Activated naive CD8-positive, alpha-beta T cell treated with anti-CD3 and anti-CD28 coated beads, Interleukin-2, amount 50 U/mL, for 24 hours (primary cell): Measurements from ENCODE around the gene PSMD13.

Experiments
- ATAC-seq: fragments of 150-1000 bp; cut with Tn5 transposase; one replicate; pipeline ENCODE4 v1.10.0; 2021
- DNase-seq: peaks from one replicate; pipeline ENCODE4 v3.0.0; 2021
- H3K27ac Mint-ChIP-seq: one replicate; pipeline ENCODE4 v1.8.0; 2021; ENCODE audit warnings: mild to moderate bottlenecking, mixed read lengths
- H3K27me3 Mint-ChIP-seq: one replicate; pipeline ENCODE4 v1.8.0; 2021; ENCODE audit warnings: mixed read lengths
- H3K36me3 Mint-ChIP-seq: one replicate; pipeline ENCODE4 v1.8.0; 2021; ENCODE audit warnings: low read depth, mixed read lengths
- H3K4me1 Mint-ChIP-seq: one replicate; pipeline ENCODE4 v1.8.0; 2021; ENCODE audit warnings: mixed read lengths
- H3K4me3 Mint-ChIP-seq: one replicate; pipeline ENCODE4 v1.8.0; 2021; ENCODE audit warnings: mild to moderate bottlenecking, moderate library complexity, mixed read lengths
- H3K9me3 Mint-ChIP-seq: one replicate; pipeline ENCODE4 v1.8.0; 2021; ENCODE audit warnings: mixed read lengths

Gene PSMD13

GRCh38 chr11:208917-209260 lies 27.9 kb upstream of the PSMD13 start:
- Mint-ChIP-seq H3K27me3 (no peaks in the 10 kb centered on the region), H3K9me3 (no peaks in the 10 kb centered on the region), H3K27ac (peak overlapping the region; percentile 99), H3K36me3 (peaks cover 50% of the 10 kb centered on the region), H3K4me3 (peak overlapping the region; percentile 99), H3K4me1 (peaks cover 50% of the 10 kb centered on the region)
- ATAC-seq: no peak
- no peak for DNase-seq

DNA sequence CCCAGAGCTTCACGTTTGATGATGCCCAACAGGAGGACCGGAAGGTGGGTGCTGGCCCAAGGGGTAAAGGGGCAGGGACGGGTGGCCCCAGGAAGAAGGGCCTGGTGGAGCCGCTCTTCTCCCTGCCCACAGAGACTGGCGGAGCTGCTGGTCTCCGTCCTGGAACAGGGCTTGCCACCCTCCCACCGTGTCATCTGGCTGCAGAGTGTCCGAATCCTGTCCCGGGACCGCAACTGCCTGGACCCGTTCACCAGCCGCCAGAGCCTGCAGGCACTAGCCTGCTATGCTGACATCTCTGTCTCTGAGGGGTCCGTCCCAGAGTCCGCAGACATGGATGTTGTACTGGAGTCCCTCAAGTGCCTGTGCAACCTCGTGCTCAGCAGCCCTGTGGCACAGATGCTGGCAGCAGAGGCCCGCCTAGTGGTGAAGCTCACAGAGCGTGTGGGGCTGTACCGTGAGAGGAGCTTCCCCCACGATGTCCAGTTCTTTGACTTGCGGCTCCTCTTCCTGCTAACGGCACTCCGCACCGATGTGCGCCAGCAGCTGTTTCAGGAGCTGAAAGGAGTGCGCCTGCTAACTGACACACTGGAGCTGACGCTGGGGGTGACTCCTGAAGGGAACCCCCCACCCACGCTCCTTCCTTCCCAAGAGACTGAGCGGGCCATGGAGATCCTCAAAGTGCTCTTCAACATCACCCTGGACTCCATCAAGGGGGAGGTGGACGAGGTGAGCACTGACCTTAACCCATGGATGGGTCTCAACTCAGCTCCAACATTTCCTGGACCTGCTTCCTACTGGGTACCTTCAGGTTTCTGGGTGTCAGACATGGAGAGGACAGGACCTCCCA lies 27.3 kb upstream of the PSMD13 start:
- H3K27ac Mint-ChIP-seq: peak overlapping the region; percentile 99
- H3K4me3 Mint-ChIP-seq: peak overlapping the region; percentile 99
- no peaks in the 10 kb centered on the region for H3K9me3 Mint-ChIP-seq
- no peaks in the 10 kb centered on the region for H3K27me3 Mint-ChIP-seq
- DNase-seq: no peak
- no peak for ATAC-seq
- H3K4me1 Mint-ChIP-seq: peaks cover 45% of the 10 kb centered on the region
- peaks cover 50% of the 10 kb centered on the region for H3K36me3 Mint-ChIP-seq

GRCh38 chr11:210122-210802 lies 26.5 kb upstream of the PSMD13 start:
- peak overlapping the region; percentile 99 for H3K4me3 Mint-ChIP-seq
- ATAC-seq: no peak
- H3K36me3 Mint-ChIP-seq: peaks cover 55% of the 10 kb centered on the region
- DNase-seq: no peak
- no peaks in the 10 kb centered on the region for H3K9me3 Mint-ChIP-seq
- H3K27me3 Mint-ChIP-seq: no peaks in the 10 kb centered on the region
- H3K4me1 Mint-ChIP-seq: peaks cover 38% of the 10 kb centered on the region
- peak overlapping the region; percentile 81 for H3K27ac Mint-ChIP-seq

DNA sequence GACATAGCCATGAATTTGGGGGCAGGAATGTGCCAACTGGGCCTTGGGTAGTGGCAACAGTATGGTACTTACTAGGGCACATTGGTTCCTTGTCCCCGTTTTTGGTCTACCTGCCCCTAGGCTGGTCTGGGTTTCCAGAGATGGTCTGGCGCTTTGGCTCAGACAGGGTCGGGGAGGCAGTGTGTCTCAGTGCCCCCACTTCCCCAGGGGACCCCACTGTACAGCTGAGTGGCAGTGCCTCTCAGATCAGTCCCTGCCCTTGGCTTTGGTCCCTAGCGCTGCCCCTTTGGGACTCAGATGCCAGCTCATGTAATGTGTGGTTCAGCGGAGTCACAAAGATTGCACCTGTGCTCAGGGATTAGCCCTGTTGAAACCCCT lies 26.0 kb upstream of the PSMD13 start:
- Mint-ChIP-seq H3K9me3 (no peaks in the 10 kb centered on the region), H3K4me3 (peak overlapping the region; percentile 99), H3K36me3 (peaks cover 53% of the 10 kb centered on the region), H3K27me3 (no peaks in the 10 kb centered on the region), H3K27ac (peak overlapping the region; percentile 81), H3K4me1 (peaks cover 33% of the 10 kb centered on the region)
- DNase-seq (no peak), ATAC-seq (no peak)

- H3K27me3 Mint-ChIP-seq: no peaks in the 10 kb centered on the region
- peaks cover 28% of the 10 kb centered on the region for H3K4me1 Mint-ChIP-seq
- H3K9me3 Mint-ChIP-seq: no peaks in the 10 kb centered on the region
- peak overlapping the region; percentile 99 for H3K4me3 Mint-ChIP-seq
- peaks cover 51% of the 10 kb centered on the region for H3K36me3 Mint-ChIP-seq
- DNase-seq (no peak), ATAC-seq (no peak)
- peak overlapping the region; percentile 81 for H3K27ac Mint-ChIP-seq
Measured at GRCh38 chr11:211295-211694, 25.5 kb upstream of the PSMD13 start.

DNA sequence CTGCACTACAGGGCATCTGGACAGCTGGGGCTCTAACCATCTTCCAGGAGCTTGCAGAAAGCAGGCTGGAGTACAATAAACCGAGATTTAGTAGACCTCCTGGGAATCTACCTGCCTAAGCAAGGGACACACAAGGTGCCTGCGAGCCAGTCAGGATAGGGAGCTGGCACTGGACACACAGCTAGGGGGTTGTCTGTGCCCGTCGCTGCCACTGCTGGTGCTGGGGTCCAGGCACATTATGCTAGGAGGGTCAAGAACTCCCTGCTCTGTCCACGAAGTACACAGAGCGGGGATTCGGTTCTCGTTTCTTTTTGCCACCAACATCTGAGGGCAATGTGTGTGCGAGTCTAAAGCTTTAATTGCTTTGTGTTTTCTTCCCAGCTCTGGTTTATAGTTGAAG lies 25.0 kb upstream of the PSMD13 start:
- no peaks in the 10 kb centered on the region for H3K9me3 Mint-ChIP-seq
- H3K4me3 Mint-ChIP-seq: no peak overlapping the region
- no peak for DNase-seq
- peaks cover 48% of the 10 kb centered on the region for H3K36me3 Mint-ChIP-seq
- H3K27me3 Mint-ChIP-seq: no peaks in the 10 kb centered on the region
- no peak for ATAC-seq
- peak overlapping the region; percentile 27 for H3K27ac Mint-ChIP-seq
- H3K4me1 Mint-ChIP-seq: peaks cover 28% of the 10 kb centered on the region

- H3K4me3 Mint-ChIP-seq: no peak overlapping the region
- DNase-seq (no peak), ATAC-seq (no peak)
- H3K27ac Mint-ChIP-seq: peak overlapping the region; percentile 27
- no peaks in the 10 kb centered on the region for H3K9me3 Mint-ChIP-seq
- H3K27me3 Mint-ChIP-seq: no peaks in the 10 kb centered on the region
- peaks cover 28% of the 10 kb centered on the region for H3K4me1 Mint-ChIP-seq
- H3K36me3 Mint-ChIP-seq: peaks cover 46% of the 10 kb centered on the region
Measured at GRCh38 chr11:212150-213100, 24.4 kb upstream of the PSMD13 start.

DNA sequence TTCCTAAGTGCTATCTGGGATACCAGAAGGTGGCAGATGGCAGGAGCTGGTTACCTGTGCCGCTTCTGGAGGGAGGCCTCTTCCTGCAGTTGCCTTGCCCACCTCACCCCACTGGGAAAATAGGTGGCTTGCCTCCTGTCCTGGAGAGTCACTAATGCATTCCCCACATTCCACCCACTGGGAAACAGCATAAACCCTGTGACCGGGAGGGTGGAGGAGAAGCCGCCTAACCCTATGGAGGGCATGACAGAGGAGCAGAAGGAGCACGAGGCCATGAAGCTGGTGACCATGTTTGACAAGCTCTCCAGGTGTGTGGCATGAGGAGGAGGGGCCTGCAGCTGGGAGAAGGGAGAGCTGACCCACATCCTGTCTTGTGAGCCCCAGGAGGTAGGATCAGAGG lies 23.7 kb upstream of the PSMD13 start:
- Mint-ChIP-seq H3K36me3 (peaks cover 47% of the 10 kb centered on the region), H3K9me3 (no peaks in the 10 kb centered on the region), H3K27ac (peak overlapping the region; percentile 83), H3K4me1 (peaks cover 30% of the 10 kb centered on the region), H3K27me3 (no peaks in the 10 kb centered on the region), H3K4me3 (no peak overlapping the region)
- DNase-seq: no peak
- ATAC-seq: no peak

DNA sequence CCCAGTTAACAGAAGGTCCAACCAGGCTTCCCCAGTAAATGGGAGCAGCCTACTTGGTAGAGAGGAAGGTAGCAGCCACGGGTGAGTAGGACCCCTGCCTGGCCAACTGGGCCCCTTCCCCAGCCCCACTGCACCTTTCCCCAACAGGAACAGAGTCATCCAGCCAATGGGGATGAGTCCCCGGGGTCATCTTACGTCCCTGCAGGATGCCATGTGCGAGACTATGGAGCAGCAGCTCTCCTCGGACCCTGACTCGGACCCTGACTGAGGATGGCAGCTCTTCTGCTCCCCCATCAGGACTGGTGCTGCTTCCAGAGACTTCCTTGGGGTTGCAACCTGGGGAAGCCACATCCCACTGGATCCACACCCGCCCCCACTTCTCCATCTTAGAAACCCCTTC lies 22.7 kb upstream of the PSMD13 start:
- Mint-ChIP-seq H3K4me3 (no peak overlapping the region), H3K9me3 (no peaks in the 10 kb centered on the region), H3K27ac (no peak overlapping the region), H3K27me3 (no peaks in the 10 kb centered on the region), H3K36me3 (peaks cover 48% of the 10 kb centered on the region), H3K4me1 (peaks cover 30% of the 10 kb centered on the region)
- ATAC-seq: no peak
- no peak for DNase-seq

DNA sequence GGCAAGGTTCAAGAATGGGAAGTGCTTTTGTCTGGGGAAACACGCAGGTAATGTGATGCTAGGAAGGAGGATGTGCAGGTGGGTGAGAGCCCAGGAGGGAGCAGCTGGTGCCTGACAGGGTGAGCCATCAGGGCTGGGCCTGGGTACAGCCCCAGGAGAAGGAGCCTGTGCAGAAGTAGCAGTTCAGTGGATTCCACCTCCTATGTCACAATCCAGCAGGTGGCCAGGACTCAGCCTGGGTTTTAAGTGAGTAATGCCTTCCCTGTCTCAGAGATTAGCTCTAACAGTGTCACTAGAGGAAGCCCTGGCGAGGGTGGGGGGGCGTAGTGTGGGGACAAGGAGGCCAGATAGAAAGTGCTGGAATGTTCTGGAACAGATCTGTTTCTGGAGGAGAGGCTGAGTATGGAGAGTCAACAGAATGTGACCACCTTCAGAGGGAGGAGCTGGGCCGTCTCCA lies 21.2 kb upstream of the PSMD13 start:
- Mint-ChIP-seq H3K27ac (peak overlapping the region; percentile 75), H3K27me3 (no peaks in the 10 kb centered on the region), H3K9me3 (no peaks in the 10 kb centered on the region), H3K4me1 (peaks cover 18% of the 10 kb centered on the region), H3K36me3 (peaks cover 44% of the 10 kb centered on the region), H3K4me3 (no peak overlapping the region)
- DNase-seq: no peak
- no peak for ATAC-seq

GRCh38 chr11:216081-216974 lies 20.4 kb upstream of the PSMD13 start:
- Mint-ChIP-seq H3K27me3 (no peaks in the 10 kb centered on the region), H3K36me3 (peaks cover 39% of the 10 kb centered on the region), H3K4me1 (peaks cover 14% of the 10 kb centered on the region), H3K9me3 (no peaks in the 10 kb centered on the region), H3K27ac (no peak overlapping the region), H3K4me3 (no peak overlapping the region)
- no peak for ATAC-seq
- no peak for DNase-seq

- DNase-seq: no peak
- H3K27me3 Mint-ChIP-seq: no peaks in the 10 kb centered on the region
- H3K4me3 Mint-ChIP-seq: no peak overlapping the region
- H3K9me3 Mint-ChIP-seq: no peaks in the 10 kb centered on the region
- H3K36me3 Mint-ChIP-seq: peaks cover 30% of the 10 kb centered on the region
- peak; percentile 26 for ATAC-seq
- peaks cover 9% of the 10 kb centered on the region for H3K4me1 Mint-ChIP-seq
- H3K27ac Mint-ChIP-seq: no peak overlapping the region
Measured at GRCh38 chr11:217704-218103, 19.1 kb upstream of the PSMD13 start.

GRCh38 chr11:218815-219593 lies 17.8 kb upstream of the PSMD13 start:
- peaks cover 24% of the 10 kb centered on the region for H3K36me3 Mint-ChIP-seq

More at GRCh38 chr11:218815-219593, 17.8 kb upstream of the PSMD13 start:
- no peaks in the 10 kb centered on the region for H3K9me3 Mint-ChIP-seq
- H3K27me3 Mint-ChIP-seq: no peaks in the 10 kb centered on the region
- DNase-seq: no peak
- no peak overlapping the region for H3K27ac Mint-ChIP-seq
- no peak for ATAC-seq
- peaks cover 9% of the 10 kb centered on the region for H3K4me1 Mint-ChIP-seq
- no peak overlapping the region for H3K4me3 Mint-ChIP-seq
